ENCODE results near the gene AMBRA1. TPM values are rescaled to one million over a fixed set of nuclear protein-coding genes. Genes with fewer than 3 reads are reported as not detected.

AMBRA1 gene
- total RNA-seq, 3 donors from 2014 or later (not counting 1 experiment from before 2014, with no cell fraction given), result 41.3 to 52.7 (median 46.2) TPM

DNA sequence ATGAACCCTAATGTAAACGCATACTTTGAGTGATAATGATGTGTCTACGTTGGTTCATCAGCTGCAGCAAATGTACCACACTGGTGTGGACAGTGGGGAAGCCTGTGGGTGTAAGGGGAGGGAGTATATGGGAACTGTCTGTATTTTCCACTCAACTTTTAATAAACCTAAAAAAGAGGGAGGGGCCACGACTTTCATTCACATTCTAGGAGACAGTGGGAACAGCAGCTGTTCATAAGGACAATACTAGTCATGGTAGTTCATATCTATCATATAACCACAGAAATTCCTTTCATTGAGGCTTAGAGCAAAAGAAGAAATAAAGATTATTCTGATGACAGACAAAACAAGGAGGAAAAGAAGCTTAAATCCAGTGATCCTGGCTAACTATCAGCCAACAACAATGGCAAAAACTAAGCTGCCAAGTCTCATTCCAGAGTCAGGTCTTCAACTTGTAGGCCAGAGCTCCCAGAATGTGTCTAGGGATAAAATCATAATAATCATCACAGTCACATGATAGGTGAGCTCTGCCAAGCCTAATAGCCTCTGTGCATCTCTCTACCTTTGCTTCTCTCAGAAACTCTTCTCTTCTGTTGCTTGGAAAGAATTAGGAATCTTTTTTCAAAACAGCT lies 142.9 kb downstream of the AMBRA1 start:
- H3K4me3 ChIP-seq (ENCODE audit: low read length), result no peak overlapping the region
- Mint-ChIP-seq H3K36me3 (no peaks in the 10 kb centered on the region), H3K27ac (peak overlapping the region in 1 of 2 donors; percentile 27), H3K27me3 (ENCODE audit: low read depth in 2 of 2) (no peaks in the 10 kb centered on the region), H3K4me1 (peaks cover 14 to 44% of the 10 kb centered on the region in 2 donors), H3K9me3 (no peaks in the 10 kb centered on the region), H3K4me3 (no peak overlapping the region)
- no peaks in the 10 kb centered on the region for H3K4me1 ChIP-seq (ENCODE audit: control insufficient read depth, insufficient read depth, low read length)
- TF ChIP-seq, protein P1, sequence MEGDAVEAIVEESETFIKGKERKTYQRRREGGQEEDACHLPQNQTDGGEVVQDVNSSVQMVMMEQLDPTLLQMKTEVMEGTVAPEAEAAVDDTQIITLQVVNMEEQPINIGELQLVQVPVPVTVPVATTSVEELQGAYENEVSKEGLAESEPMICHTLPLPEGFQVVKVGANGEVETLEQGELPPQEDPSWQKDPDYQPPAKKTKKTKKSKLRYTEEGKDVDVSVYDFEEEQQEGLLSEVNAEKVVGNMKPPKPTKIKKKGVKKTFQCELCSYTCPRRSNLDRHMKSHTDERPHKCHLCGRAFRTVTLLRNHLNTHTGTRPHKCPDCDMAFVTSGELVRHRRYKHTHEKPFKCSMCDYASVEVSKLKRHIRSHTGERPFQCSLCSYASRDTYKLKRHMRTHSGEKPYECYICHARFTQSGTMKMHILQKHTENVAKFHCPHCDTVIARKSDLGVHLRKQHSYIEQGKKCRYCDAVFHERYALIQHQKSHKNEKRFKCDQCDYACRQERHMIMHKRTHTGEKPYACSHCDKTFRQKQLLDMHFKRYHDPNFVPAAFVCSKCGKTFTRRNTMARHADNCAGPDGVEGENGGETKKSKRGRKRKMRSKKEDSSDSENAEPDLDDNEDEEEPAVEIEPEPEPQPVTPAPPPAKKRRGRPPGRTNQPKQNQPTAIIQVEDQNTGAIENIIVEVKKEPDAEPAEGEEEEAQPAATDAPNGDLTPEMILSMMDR (IDR thresholded peaks at IDR 0.05), result no peak
- WGBS (ENCODE audit: insufficient coverage), result no CpG with 5 or more reads among the region's 3 CpGs
- H3K27ac ChIP-seq (ENCODE audit: low read length), result no peak overlapping the region
- DNase-seq (no peak), ATAC-seq (no peak)
- no peaks in the 10 kb centered on the region for H3K36me3 ChIP-seq (ENCODE audit: control insufficient read depth, insufficient read depth, low read length)
- H3K9me3 ChIP-seq (ENCODE audit: control insufficient read depth, insufficient read depth, low read length), result no peaks in the 10 kb centered on the region
- H3K27me3 ChIP-seq (ENCODE audit: control insufficient read depth, insufficient read depth, low read length), result no peaks in the 10 kb centered on the region
- intact Hi-C loops (cut with micrococcal nuclease), result no loop called here

DNA sequence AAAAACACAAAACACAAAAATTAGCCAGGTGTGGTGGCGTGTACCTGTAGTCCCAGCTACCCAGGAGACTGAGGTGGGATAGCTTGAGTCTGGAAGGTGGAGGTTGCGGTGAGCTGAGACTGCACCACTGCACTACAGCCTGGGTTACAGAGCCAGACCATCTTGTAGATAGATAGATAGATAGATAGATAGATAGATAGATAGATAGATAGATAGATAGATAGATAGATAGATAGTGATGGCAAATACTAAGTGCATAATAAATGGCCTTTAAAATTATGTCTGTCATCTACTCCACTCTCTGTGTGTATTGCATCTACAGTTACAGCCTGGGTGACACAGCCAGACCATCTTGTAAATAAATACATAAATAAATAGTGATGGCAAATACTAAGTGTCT lies 146.3 kb downstream of the AMBRA1 start:
- TF ChIP-seq, protein P1 (IDR thresholded peaks at IDR 0.05), result no peak
- Mint-ChIP-seq H3K4me1 (peaks cover 10 to 37% of the 10 kb centered on the region in 2 donors), H3K4me3 (no peak overlapping the region), H3K36me3 (no peaks in the 10 kb centered on the region), H3K27me3 (ENCODE audit: low read depth in 2 of 2) (no peaks in the 10 kb centered on the region), H3K9me3 (no peaks in the 10 kb centered on the region), H3K27ac (no peak overlapping the region)
- WGBS (ENCODE audit: insufficient coverage), result 100% methylated on average over 2 of the region's 2 CpGs
- Histone ChIP-seq H3K9me3 (ENCODE audit: control insufficient read depth, insufficient read depth, low read length) (no peaks in the 10 kb centered on the region), H3K27ac (ENCODE audit: low read length) (no peak overlapping the region), H3K36me3 (ENCODE audit: control insufficient read depth, insufficient read depth, low read length) (peaks cover 9% of the 10 kb centered on the region), H3K4me1 (ENCODE audit: control insufficient read depth, insufficient read depth, low read length) (no peaks in the 10 kb centered on the region), H3K27me3 (ENCODE audit: control insufficient read depth, insufficient read depth, low read length) (no peaks in the 10 kb centered on the region), H3K4me3 (ENCODE audit: low read length) (no peak overlapping the region)
- DNase-seq (no peak), ATAC-seq (no peak)
- intact Hi-C loops (cut with micrococcal nuclease), result no loop called here

DNA sequence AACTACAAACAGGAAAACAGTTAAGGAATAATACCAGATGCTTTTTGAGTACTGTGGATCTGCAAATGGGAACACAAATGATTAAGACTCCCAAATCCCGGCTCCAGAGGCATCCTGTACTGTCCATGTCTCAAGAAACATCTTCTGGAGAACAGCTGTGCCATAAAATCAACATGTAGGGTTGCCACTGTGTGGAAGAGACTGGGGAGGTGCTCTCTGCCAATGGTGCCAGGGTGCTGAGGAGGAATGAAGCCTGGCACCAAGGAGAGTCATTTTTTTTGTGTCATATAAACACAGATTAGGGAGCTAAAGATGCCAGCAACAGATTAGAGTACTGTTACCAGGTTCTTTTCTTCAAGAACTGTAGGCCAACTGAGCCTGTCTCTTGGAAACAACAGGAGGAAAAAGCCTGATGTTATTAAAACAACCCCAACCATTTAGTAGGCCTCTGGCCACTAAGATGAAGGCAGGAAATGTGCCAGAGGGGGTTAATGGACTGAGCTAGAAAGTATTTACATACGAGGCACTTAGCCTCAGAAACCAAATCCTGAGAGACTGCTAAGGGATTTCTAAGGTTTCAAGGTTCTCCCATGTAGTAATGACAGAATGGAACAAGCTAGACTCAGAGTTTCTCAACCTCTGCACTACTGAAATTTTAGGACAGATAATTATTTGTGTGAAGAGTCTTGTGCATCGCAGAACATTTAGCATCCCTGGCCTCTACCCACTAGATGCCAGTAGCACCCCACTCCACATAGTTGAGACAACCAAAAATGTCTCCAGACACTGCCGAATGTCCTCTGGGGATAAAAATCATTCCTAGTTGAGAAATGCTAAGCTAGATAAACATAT lies 147.7 kb downstream of the AMBRA1 start:
- Histone ChIP-seq H3K36me3 (ENCODE audit: control insufficient read depth, insufficient read depth, low read length) (peaks cover 18% of the 10 kb centered on the region), H3K9me3 (ENCODE audit: control insufficient read depth, insufficient read depth, low read length) (no peaks in the 10 kb centered on the region), H3K4me1 (ENCODE audit: control insufficient read depth, insufficient read depth, low read length) (no peaks in the 10 kb centered on the region), H3K27ac (ENCODE audit: low read length) (no peak overlapping the region), H3K27me3 (ENCODE audit: control insufficient read depth, insufficient read depth, low read length) (no peaks in the 10 kb centered on the region), H3K4me3 (ENCODE audit: low read length) (no peak overlapping the region)
- DNase-seq, result no peak
- Mint-ChIP-seq H3K4me3 (no peak overlapping the region), H3K27me3 (ENCODE audit: low read depth in 2 of 2) (no peaks in the 10 kb centered on the region), H3K4me1 (peaks cover 6 to 29% of the 10 kb centered on the region in 2 donors), H3K36me3 (no peaks in the 10 kb centered on the region), H3K9me3 (no peaks in the 10 kb centered on the region), H3K27ac (no peak overlapping the region)
- TF ChIP-seq, protein P1 (IDR thresholded peaks at IDR 0.05), result no peak
- WGBS (ENCODE audit: insufficient coverage), result 82% methylated on average over 3 of the region's 4 CpGs
- ATAC-seq, result no peak
- intact Hi-C loops (cut with micrococcal nuclease), result no loop called here

Measured in natural killer cell (primary cell).